GM12873 (cell line): ENCODE measurements around the gene FAM9C.

Experiments used
- TF ChIP-seq, protein P1 (sequence below): IDR thresholded peaks from 2 replicates; pipeline ENCODE4 v1.5.1; 2012; ENCODE audit warnings: low read depth, mild to moderate bottlenecking, moderate library complexity, low read length, control low read depth; ENCODE audit not compliant: insufficient read depth; ENCODE audit errors: missing control alignments

The FAM9C gene

DNA sequence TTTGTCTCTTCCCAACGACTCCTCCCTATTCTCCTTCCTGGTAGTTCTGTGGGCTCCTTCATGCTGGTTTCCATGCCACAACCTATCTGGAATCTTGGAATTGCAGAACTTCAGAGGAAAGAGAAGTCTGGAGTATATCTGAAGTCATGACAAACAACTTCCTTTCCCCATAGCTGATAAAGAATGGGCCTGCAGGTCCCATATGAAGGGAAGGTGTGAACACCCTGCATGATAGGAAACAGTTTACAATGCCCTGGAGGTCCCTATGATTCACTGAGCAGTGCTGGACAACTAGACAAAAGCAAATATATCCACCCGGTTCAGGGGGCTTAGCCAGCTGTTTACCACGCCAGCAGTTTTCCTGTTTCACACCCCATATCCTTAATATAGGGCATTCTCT is 19.4 kb downstream of the FAM9C start:
- TF ChIP-seq, protein P1, sequence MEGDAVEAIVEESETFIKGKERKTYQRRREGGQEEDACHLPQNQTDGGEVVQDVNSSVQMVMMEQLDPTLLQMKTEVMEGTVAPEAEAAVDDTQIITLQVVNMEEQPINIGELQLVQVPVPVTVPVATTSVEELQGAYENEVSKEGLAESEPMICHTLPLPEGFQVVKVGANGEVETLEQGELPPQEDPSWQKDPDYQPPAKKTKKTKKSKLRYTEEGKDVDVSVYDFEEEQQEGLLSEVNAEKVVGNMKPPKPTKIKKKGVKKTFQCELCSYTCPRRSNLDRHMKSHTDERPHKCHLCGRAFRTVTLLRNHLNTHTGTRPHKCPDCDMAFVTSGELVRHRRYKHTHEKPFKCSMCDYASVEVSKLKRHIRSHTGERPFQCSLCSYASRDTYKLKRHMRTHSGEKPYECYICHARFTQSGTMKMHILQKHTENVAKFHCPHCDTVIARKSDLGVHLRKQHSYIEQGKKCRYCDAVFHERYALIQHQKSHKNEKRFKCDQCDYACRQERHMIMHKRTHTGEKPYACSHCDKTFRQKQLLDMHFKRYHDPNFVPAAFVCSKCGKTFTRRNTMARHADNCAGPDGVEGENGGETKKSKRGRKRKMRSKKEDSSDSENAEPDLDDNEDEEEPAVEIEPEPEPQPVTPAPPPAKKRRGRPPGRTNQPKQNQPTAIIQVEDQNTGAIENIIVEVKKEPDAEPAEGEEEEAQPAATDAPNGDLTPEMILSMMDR, result no peak

DNA sequence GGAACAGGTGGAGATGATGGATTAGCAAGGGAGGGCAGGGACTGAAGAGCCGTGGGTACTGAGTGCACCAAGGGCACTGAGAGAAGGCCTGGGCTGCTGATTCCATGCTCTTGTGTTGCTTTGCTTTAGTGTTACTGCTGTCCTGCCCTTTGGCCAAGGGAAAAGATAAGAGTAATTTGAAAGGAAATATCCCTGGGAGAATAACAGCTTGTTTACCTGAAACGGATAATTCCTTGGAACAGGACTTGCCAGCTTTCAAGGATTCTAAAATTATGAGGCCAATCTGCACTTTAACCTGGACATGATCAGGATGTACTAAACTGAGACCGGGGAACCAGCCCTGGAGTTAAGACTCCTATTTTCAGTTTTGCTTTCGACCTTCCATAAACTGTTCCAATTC is 20.4 kb downstream of the FAM9C start:
- TF ChIP-seq, protein P1, result no peak

DNA sequence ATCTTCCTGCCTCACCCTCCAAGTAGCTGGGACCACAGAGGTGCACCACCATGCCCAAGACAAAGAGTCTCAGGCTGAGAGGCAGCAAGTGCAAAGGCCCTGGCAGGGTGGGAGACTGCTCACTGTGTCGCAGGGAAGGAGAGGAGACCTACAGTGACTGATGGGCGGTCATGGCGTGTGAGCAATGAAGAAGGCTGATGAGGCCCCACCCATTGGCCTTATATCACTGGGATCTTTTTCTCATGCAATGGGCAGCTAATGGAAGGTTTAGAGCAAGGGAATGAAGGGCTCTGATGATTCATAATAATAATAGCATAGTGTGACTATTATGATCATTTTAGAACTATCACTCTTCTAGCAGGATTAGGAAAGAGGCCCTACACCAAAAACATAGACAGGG is 20.9 kb downstream of the FAM9C start:
- TF ChIP-seq, protein P1, result no peak

DNA sequence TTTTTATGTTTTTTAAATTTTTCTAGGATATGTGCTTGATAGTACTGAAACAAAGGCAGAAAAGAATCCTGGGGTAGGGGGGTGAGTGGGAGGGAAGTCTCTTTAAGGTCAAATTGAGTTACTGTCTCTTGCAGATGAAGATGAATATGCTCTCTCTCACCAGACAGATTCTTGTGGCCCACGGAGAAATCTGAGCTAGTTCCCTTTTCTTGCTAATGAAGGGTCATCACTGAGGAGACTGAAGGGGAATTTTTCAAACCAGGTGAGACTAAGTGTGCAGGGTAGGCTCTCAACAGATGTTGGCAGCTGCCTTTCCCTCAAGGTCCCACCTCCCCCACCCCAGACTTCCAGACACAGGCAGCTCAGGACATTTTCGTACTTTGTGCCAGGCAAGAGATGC is 21.5 kb downstream of the FAM9C start:
- TF ChIP-seq, protein P1, result no peak

DNA sequence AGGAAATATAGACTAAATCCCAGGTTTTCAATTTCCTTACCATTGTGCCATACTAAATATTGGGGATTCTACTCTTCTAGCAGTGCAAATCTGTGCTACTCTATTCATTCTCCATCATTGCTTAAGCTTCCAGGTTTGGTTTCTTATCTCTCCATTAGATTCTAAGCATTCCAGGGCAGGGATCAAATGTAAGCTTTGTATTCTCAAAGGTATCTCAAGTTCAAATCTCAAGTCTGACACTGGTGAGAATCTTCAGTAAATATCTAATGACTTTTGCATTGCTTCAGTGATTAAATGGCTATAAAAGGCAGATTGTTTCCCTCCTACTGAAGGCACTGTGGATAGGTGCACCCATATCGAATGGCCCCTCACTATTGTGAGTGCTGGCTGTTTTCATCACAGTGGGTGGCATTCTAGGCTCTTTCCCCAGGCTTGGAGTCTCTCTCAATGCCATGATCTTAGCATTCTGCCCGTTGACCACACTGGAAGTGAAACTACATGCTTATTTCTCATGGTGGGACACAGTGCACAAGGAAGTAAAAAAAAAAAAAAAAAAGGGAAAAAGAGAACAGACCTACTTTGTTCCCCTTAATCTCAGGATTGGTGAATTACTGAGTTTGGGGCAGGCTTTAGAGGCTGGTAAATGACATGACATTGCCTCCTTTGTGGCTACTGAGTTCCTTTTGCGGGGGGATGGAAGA is 28.7 kb downstream of the FAM9C start:
- TF ChIP-seq, protein P1, result no peak

DNA sequence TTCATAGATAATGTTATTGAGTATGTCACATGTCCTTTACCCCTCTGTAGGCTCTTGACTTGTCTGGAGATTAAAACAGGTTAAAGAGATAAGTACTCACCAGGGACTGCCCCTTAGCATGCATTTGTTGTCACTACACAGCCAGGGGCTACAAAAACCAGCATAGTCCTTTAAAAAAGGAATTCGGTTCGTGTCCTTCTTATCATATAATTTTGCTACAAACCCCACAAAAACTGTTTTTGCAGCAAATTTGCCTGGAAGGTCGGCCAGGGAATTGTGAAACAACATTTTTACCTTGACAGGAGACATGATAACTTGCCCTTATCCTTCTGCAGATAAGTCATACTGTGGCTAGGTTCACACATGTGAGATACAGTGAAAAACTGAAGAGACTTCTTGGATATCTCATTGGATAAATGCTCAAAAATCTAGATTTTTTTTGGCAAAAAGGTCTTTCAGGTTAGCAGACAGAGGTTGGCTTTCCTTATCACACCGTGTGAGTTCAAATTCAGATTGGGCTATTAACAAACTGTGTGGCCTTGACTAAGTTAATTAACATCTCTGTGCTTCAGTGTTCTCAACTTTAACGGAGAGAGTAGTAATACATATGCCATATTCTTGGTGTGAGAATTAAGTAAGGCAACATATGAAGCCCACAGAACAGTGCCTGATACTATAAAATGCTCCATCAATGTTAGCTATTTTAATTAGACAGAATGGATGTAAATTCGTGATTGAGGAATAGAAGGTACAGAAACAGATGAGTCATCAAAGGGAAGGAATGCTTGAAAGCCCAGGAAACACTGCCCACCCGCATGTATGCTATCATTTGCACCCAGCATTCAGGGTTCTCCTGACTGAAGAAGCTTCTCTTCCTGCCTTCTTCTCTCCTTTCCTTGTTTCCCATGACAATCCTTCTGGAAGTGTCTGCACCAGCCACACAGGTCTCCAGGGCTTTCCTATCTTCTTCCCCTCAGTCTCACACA is 30.0 kb downstream of the FAM9C start:
- TF ChIP-seq, protein P1, result no peak
